H9 (cell line): ENCODE data around the gene JMJD7. TPM values are rescaled to one million over a fixed set of nuclear protein-coding genes. Genes with fewer than 3 reads are reported as not detected.

Experiments used
- DNase-seq: peaks from one replicate; pipeline ENCODE4 v3.0.0-alpha.2; 2017
- H2AFZ ChIP-seq: one replicate; pipeline ENCODE4 v1.6.1; 2013; ENCODE audit warnings: mild to moderate bottlenecking, low read length, control low read depth, moderate library complexity
- H2AK5ac ChIP-seq: 2 replicates; pipeline ENCODE4 v1.6.1; 2013; ENCODE audit warnings: low read length, control low read depth, mixed read lengths; ENCODE audit not compliant: insufficient read length
- H2BK120ac ChIP-seq: one replicate; pipeline ENCODE4 v1.6.1; 2013; ENCODE audit warnings: low read depth, mild to moderate bottlenecking, low read length, control low read depth, inconsistent platforms; ENCODE audit not compliant: poor library complexity, severe bottlenecking
- H2BK12ac ChIP-seq: 2 replicates; pipeline ENCODE4 v1.6.1; 2013; ENCODE audit warnings: low read length, control low read depth, mixed read lengths, low read depth; ENCODE audit not compliant: insufficient read length
- H2BK15ac ChIP-seq: 2 replicates; pipeline ENCODE4 v1.6.1; 2013; ENCODE audit warnings: low read depth, low read length, control low read depth
- H2BK20ac ChIP-seq: one replicate; pipeline ENCODE4 v1.6.1; 2013; ENCODE audit warnings: low read depth, mild to moderate bottlenecking, low read length, control low read depth, inconsistent platforms; ENCODE audit not compliant: poor library complexity, severe bottlenecking
- H2BK5ac ChIP-seq: 2 replicates; pipeline ENCODE4 v1.6.1; 2013; ENCODE audit warnings: low read length, control low read depth, mixed read lengths; ENCODE audit not compliant: insufficient read length
- H3K14ac ChIP-seq: 2 replicates; pipeline ENCODE4 v1.6.1; 2013; ENCODE audit warnings: low read length, control low read depth; ENCODE audit not compliant: insufficient read depth
- H3K18ac ChIP-seq: 2 replicates; pipeline ENCODE4 v1.6.1; 2013; ENCODE audit warnings: low read depth, mild to moderate bottlenecking, mixed read lengths, low read length, control low read depth; ENCODE audit not compliant: insufficient read length
- H3K23ac ChIP-seq: 2 replicates; pipeline ENCODE4 v1.6.1; 2013; ENCODE audit warnings: low read length, control low read depth, mixed read lengths, low read depth; ENCODE audit not compliant: insufficient read length
- H3K23me2 ChIP-seq: 2 replicates; pipeline ENCODE4 v1.6.1; 2013; ENCODE audit warnings: low read depth, mild to moderate bottlenecking, mixed read lengths, low read length, control low read depth; ENCODE audit not compliant: insufficient read length, poor library complexity, severe bottlenecking
- H3K27ac ChIP-seq: 2 replicates; pipeline ENCODE4 v1.5.1; 2013; ENCODE audit warnings: low read length, control low read depth, mixed read lengths, low read depth; ENCODE audit not compliant: insufficient read length
- H3K27me3 ChIP-seq: 2 replicates; pipeline ENCODE4 v1.6.1; 2013; ENCODE audit warnings: low read length, control low read depth, inconsistent platforms; ENCODE audit not compliant: insufficient read depth
- H3K4ac ChIP-seq: 2 replicates; pipeline ENCODE4 v1.6.1; 2013; ENCODE audit warnings: low read depth, mild to moderate bottlenecking, control low read depth, inconsistent platforms, low read length, moderate library complexity
- H3K4me1 ChIP-seq: 2 replicates; pipeline ENCODE4 v1.6.1; 2013; ENCODE audit warnings: low read length, control low read depth, inconsistent platforms; ENCODE audit not compliant: insufficient read depth
- H3K4me2 ChIP-seq: 2 replicates; pipeline ENCODE4 v1.6.1; 2013; ENCODE audit warnings: low read length, control low read depth, mixed read lengths; ENCODE audit not compliant: insufficient read length, insufficient read depth
- H3K56ac ChIP-seq: 2 replicates; pipeline ENCODE4 v1.6.1; 2013; ENCODE audit warnings: low read depth, mild to moderate bottlenecking, mixed read lengths, low read length, control low read depth; ENCODE audit not compliant: insufficient read length
- H3K79me1 ChIP-seq: 2 replicates; pipeline ENCODE4 v1.6.1; 2013; ENCODE audit warnings: low read depth, mild to moderate bottlenecking, moderate library complexity, low read length, control low read depth, inconsistent platforms; ENCODE audit not compliant: insufficient read depth, poor library complexity, severe bottlenecking
- H3K79me2 ChIP-seq: 2 replicates; pipeline ENCODE4 v1.6.1; 2013; ENCODE audit warnings: low read length, control low read depth, inconsistent platforms; ENCODE audit not compliant: insufficient read depth
- H3K9ac ChIP-seq: 2 replicates; pipeline ENCODE4 v1.6.1; 2013; ENCODE audit warnings: low read length, control low read depth, mixed read lengths; ENCODE audit not compliant: insufficient read length; ENCODE audit errors: extremely low read depth
- H3K9me3 ChIP-seq: one replicate; pipeline ENCODE4 v1.6.1; 2013; ENCODE audit warnings: low read depth, low read length, inconsistent platforms; ENCODE audit not compliant: control insufficient read depth
- H3T11ph ChIP-seq: one replicate; pipeline ENCODE4 v1.6.1; 2013; ENCODE audit warnings: mild to moderate bottlenecking, low read length, control low read depth, inconsistent platforms
- H4K20me1 ChIP-seq: one replicate; pipeline ENCODE4 v1.6.1; 2013; ENCODE audit not compliant: control insufficient read depth, insufficient read length, insufficient read depth
- H4K5ac ChIP-seq: 2 replicates; pipeline ENCODE4 v1.6.1; 2013; ENCODE audit warnings: low read depth, mild to moderate bottlenecking, mixed read lengths, low read length, control low read depth; ENCODE audit not compliant: insufficient read length
- H4K8ac ChIP-seq: replicated peaks from 2 replicates; pipeline ENCODE4 v1.6.1; 2013; ENCODE audit warnings: low read length, control low read depth, mixed read lengths, low read depth; ENCODE audit not compliant: insufficient read length
- H4K91ac ChIP-seq: 2 replicates; pipeline ENCODE4 v1.6.1; 2013; ENCODE audit warnings: low read depth, mild to moderate bottlenecking, moderate library complexity, mixed read lengths, low read length, control low read depth; ENCODE audit not compliant: insufficient read length
- H3K27ac Mint-ChIP-seq, 3 experiments: 2 replicates in 2 of 3; 3 replicates in 1 of 3; pipeline ENCODE4 v1.8.0; 2020 to 2021; ENCODE audit warnings: mixed read lengths in 3 of 3, mild to moderate bottlenecking in 1 of 3, moderate library complexity in 1 of 3
- H3K27me3 Mint-ChIP-seq: 2 replicates; pipeline ENCODE4 v1.8.0; 2021; ENCODE audit warnings: low read depth, mild to moderate bottlenecking, moderate library complexity, mixed read lengths
- H3K36me3 Mint-ChIP-seq, 3 experiments: 2 replicates in 2 of 3; 3 replicates in 1 of 3; pipeline ENCODE4 v1.8.0; 2020 to 2021; ENCODE audit warnings: low read depth in 3 of 3, mixed read lengths in 3 of 3; ENCODE audit not compliant: insufficient read depth in 1 of 3
- H3K4me1 Mint-ChIP-seq, 2 experiments: 2 replicates each; pipeline ENCODE4 v1.8.0; 2020; ENCODE audit warnings: mixed read lengths in 2 of 2
- H3K4me3 Mint-ChIP-seq, 2 experiments: 2 replicates in 1 of 2; 3 replicates in 1 of 2; pipeline ENCODE4 v1.8.0; 2020 to 2021; ENCODE audit warnings: mild to moderate bottlenecking in 2 of 2, mixed read lengths in 2 of 2, moderate library complexity in 1 of 2
- H3K9me3 Mint-ChIP-seq, 2 experiments: 2 replicates in 1 of 2; 3 replicates in 1 of 2; pipeline ENCODE4 v1.8.0; 2020; ENCODE audit warnings: mild to moderate bottlenecking in 2 of 2, mixed read lengths in 2 of 2, moderate library complexity in 1 of 2
- WGBS: extraction: QIAGEN DNeasy Blood & Tissue Kit; methylation state at CpG from one replicate; pipeline ENCODE4 v1.1.7; 2013; ENCODE audit warnings: missing lambda C conversion rate, low lambda C conversion rate, mixed read lengths; ENCODE audit not compliant: insufficient read length; ENCODE audit errors: extremely low coverage; 5-methylcytosine and 5-hydroxymethylcytosine counted together
- total RNA-seq: library from RNA; stranded (reverse); gene quantifications from 2 replicates; pipeline ENCODE4 v1.2.1, GENCODE V29; 2021
- TF ChIP-seq, protein P1 (sequence below): fragments of 200-600 bp; sonication (generic); conservative IDR thresholded peaks from 3 replicates; pipeline ENCODE4 v1.8.0; 2021; ENCODE audit warnings: antibody characterized with exemption, mild to moderate bottlenecking

JMJD7 gene
- total RNA-seq, 1 experiment from 2014 or later = 13.3 TPM

DNA sequence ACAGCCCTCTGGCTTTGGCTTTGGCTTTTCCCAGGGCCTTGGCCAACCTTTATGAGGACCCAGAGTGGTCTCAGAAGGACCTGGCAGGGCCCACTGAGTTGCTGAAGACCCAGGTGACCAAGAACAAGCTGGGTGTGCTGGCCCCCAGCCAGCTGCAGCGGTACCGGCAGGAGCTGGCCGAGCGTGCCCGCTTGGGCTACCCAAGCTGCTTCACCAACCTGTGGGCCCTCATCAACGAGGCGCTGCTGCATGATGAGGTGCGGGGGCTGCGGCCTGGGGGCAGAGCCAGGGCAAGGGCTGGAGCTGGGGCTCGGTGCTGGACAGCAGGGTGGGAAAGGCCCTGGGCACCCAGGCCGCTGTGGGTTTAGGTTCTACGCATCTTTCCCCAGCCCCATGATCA lies 16.9 kb downstream of the JMJD7 start:
- Histone ChIP-seq H3K4me2 (no peak overlapping the region), H3K4ac (no peak overlapping the region), H3K23ac (no peak overlapping the region), H3K23me2 (peaks cover 3% of the 10 kb centered on the region), H3K9ac (no peak overlapping the region), H3K56ac (no peak overlapping the region), H4K91ac (no peak overlapping the region), H4K5ac (no peak overlapping the region), H4K8ac (no peak overlapping the region), H2AK5ac (no peak overlapping the region), H2BK15ac (no peak overlapping the region), H2BK5ac (no peak overlapping the region), H3K14ac (no peak overlapping the region), H3K27me3 (no peaks in the 10 kb centered on the region), H3K4me1 (no peaks in the 10 kb centered on the region), H3T11ph (no peak overlapping the region), H3K27ac (no peak overlapping the region), H3K79me1 (no peaks in the 10 kb centered on the region), H2BK120ac (no peak overlapping the region), H2AFZ (no peak overlapping the region), H2BK20ac (no peak overlapping the region), H3K79me2 (no peaks in the 10 kb centered on the region), H2BK12ac (no peak overlapping the region), H3K18ac (no peak overlapping the region), H4K20me1 (peaks cover 3% of the 10 kb centered on the region), H3K9me3 (no peaks in the 10 kb centered on the region)
- Mint-ChIP-seq H3K27ac (no peak overlapping the region), H3K4me3 (no peak overlapping the region), H3K27me3 (no peaks in the 10 kb centered on the region; the same call in 1 of the 2 replicates), H3K36me3 (peaks cover 3 to 30% (median 21%) of the 10 kb centered on the region in 3 experiments; a peak in 6 of 7 replicates), H3K9me3 (no peaks in the 10 kb centered on the region), H3K4me1 (no peaks in the 10 kb centered on the region)
- DNase-seq = no peak
- no CpG with 5 or more reads among the region's 12 CpGs for WGBS
- TF ChIP-seq, protein P1, sequence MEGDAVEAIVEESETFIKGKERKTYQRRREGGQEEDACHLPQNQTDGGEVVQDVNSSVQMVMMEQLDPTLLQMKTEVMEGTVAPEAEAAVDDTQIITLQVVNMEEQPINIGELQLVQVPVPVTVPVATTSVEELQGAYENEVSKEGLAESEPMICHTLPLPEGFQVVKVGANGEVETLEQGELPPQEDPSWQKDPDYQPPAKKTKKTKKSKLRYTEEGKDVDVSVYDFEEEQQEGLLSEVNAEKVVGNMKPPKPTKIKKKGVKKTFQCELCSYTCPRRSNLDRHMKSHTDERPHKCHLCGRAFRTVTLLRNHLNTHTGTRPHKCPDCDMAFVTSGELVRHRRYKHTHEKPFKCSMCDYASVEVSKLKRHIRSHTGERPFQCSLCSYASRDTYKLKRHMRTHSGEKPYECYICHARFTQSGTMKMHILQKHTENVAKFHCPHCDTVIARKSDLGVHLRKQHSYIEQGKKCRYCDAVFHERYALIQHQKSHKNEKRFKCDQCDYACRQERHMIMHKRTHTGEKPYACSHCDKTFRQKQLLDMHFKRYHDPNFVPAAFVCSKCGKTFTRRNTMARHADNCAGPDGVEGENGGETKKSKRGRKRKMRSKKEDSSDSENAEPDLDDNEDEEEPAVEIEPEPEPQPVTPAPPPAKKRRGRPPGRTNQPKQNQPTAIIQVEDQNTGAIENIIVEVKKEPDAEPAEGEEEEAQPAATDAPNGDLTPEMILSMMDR = no peak
